Keratinocyte (primary cell): ENCODE measurements around the gene IFIT3.

Source experiments
- EZH2 ChIP-seq: IDR thresholded peaks from one replicate; pipeline ENCODE4 v1.6.1; 2012; ENCODE audit warnings: inconsistent platforms, mild to moderate bottlenecking, low read length, moderate library complexity
- TF ChIP-seq, protein P1 (sequence below), 3 experiments: IDR thresholded peaks in 1 of 3; conservative IDR thresholded peaks in 1 of 3; optimal IDR thresholded peaks in 1 of 3; 2 replicates in 2 of 3; 3 replicates in 1 of 3; pipeline versions ENCODE3 to v1.5.1; 2011; ENCODE audit warnings: low read length in 3 of 3, mild to moderate bottlenecking in 3 of 3, moderate library complexity in 2 of 3, control low read depth in 1 of 3, inconsistent platforms in 1 of 3; ENCODE audit not compliant: insufficient read depth in 2 of 3; ENCODE audit errors: extremely low read depth in 1 of 3

DNA sequence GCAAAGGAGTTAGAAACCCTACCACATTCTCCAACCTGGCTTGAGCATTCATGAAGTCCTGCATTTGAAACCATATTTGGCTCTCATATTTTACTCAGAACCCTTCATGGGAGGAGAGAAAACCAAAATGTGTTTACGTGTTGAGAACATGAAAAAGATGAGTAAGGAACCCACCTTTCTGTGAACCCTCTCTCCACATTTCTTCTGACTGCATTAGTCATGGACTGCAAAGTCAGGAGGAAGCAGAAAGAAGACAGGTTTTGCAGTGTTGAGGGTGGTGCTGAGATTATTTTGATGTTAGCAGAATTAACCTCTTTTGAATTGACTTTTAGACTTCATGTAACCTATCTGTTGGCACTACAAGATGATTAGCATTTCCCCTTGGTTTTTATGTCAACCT is 55.0 kb downstream of the IFIT3 start:
- TF ChIP-seq, protein P1, sequence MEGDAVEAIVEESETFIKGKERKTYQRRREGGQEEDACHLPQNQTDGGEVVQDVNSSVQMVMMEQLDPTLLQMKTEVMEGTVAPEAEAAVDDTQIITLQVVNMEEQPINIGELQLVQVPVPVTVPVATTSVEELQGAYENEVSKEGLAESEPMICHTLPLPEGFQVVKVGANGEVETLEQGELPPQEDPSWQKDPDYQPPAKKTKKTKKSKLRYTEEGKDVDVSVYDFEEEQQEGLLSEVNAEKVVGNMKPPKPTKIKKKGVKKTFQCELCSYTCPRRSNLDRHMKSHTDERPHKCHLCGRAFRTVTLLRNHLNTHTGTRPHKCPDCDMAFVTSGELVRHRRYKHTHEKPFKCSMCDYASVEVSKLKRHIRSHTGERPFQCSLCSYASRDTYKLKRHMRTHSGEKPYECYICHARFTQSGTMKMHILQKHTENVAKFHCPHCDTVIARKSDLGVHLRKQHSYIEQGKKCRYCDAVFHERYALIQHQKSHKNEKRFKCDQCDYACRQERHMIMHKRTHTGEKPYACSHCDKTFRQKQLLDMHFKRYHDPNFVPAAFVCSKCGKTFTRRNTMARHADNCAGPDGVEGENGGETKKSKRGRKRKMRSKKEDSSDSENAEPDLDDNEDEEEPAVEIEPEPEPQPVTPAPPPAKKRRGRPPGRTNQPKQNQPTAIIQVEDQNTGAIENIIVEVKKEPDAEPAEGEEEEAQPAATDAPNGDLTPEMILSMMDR (optimal IDR thresholded peaks at IDR 0.05 in 1 of 3, IDR thresholded peaks at IDR 0.05 in 1 of 3, conservative IDR thresholded peaks at IDR 0.05 in 1 of 3; ENCODE audit: extremely low read depth in 1 of 3, insufficient read depth in 2 of 3, low read length in 3 of 3) = no peak
- no peak for TF ChIP-seq EZH2
